Measurements from ENCODE around the gene ZNF385B.
A peak's percentile ranks its signal among the peaks of the same experiment; 100 is the strongest.
"Not testable (repeated sequence)": the region's sequence is repeated elsewhere in the genome, so short reads cannot be mapped to it uniquely, and the experiment has no call there.

ZNF385B gene

GRCh38 chr2:179671043-179671981 is 190.1 kb downstream of the ZNF385B start:
- no peak for DNase-seq

- no peak for DNase-seq
These were observed 192.2 kb downstream of the ZNF385B start for GRCh38 chr2:179669196-179669595.

GRCh38 chr2:179664972-179665812 is 196.2 kb downstream of the ZNF385B start:
- DNase-seq, result no peak

GRCh38 chr2:179661986-179662385 is 199.4 kb downstream of the ZNF385B start:
- DNase-seq, result no peak

- no peak for DNase-seq
These were observed 204.3 kb downstream of the ZNF385B start for GRCh38 chr2:179657068-179657595.

- no peak for DNase-seq
These were observed 205.8 kb downstream of the ZNF385B start for GRCh38 chr2:179655627-179656026.

- no peak for DNase-seq
These were observed 206.6 kb downstream of the ZNF385B start for GRCh38 chr2:179654806-179655205.

- DNase-seq, result no peak
These were observed 209.1 kb downstream of the ZNF385B start for GRCh38 chr2:179652296-179652695.

- DNase-seq, result no peak
These were observed 211.0 kb downstream of the ZNF385B start for GRCh38 chr2:179650420-179650819.

GRCh38 chr2:179646862-179647587 is 214.4 kb downstream of the ZNF385B start:
- no peak for DNase-seq

GRCh38 chr2:179646173-179646769 is 215.1 kb downstream of the ZNF385B start:
- no peak for DNase-seq

GRCh38 chr2:179645047-179645446 is 216.4 kb downstream of the ZNF385B start:
- no peak for DNase-seq

GRCh38 chr2:179642462-179642861 is 218.9 kb downstream of the ZNF385B start:
- DNase-seq, result no peak

GRCh38 chr2:179636995-179637394 is 224.4 kb downstream of the ZNF385B start:
- DNase-seq, result peak; percentile 29 to 41

- no peak for DNase-seq
These were observed 225.1 kb downstream of the ZNF385B start for GRCh38 chr2:179636100-179636980.

- not testable (repeated sequence) for DNase-seq
These were observed 229.5 kb downstream of the ZNF385B start for GRCh38 chr2:179631769-179632385.

- DNase-seq, result not testable (repeated sequence)
These were observed 231.6 kb downstream of the ZNF385B start for GRCh38 chr2:179629776-179630175.

GRCh38 chr2:179626261-179626660 is 235.2 kb downstream of the ZNF385B start:
- no peak for DNase-seq

GRCh38 chr2:179622635-179623300 is 238.6 kb downstream of the ZNF385B start:
- no peak for DNase-seq

GRCh38 chr2:179622112-179622511 is 239.3 kb downstream of the ZNF385B start:
- no peak for DNase-seq

All from cerebellar nuclear complex (tissue), 1 donor.